Measurements from ENCODE around the gene UBE2Q1.

The UBE2Q1 gene

DNA sequence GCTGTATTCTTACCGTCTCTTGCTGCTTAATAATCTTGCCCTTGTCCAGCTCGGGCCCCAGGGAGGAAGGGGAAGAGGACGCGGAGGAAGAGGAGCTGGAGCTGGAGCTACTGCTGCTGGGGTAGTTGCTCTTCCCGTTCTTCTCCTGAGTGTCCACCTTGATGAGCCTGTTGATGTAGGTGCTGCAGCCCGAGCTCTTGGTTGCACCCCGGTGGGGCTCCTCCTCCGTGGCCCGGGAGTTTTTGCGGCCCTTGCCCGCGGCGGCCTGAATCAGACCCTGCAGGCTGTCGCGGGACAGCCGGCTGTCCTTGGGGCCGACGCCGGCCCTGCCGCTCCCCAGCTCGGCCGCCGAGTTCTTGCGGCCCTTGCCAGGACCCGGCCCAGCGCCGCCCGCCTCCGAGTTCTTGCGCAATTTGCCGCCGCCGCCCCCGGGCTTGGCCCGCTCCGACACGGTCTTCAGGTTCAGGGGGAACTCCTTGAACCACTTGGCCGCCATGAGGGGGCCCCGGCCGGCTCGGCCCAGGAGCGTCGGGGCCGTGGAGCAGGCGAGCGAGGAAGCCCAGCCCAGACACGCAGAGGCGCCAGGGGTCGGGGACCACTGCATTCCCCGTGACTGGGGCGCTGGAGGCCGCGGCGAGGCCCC lies 56.9 kb downstream of the UBE2Q1 start:
- DNase-seq = no peak

DNA sequence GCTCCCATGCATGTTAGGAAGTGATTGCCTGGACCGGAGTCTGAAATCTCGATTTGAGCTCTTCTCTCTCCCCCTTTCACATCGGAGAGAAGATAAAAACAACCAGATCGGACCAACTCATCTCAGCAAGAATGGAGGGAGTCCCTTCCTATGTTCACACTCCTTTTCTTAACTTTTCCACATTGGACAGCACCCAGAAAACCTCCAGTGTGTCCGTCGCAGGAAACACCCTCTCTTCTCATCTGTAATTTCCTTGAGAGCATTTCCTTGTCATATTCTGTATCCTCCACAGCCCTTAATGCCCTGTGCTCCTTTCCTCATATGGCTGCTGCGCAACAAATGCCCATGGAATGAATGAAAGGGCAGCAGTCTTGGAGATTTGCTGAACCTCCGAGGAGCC lies 57.9 kb downstream of the UBE2Q1 start:
- DNase-seq = no peak

DNA sequence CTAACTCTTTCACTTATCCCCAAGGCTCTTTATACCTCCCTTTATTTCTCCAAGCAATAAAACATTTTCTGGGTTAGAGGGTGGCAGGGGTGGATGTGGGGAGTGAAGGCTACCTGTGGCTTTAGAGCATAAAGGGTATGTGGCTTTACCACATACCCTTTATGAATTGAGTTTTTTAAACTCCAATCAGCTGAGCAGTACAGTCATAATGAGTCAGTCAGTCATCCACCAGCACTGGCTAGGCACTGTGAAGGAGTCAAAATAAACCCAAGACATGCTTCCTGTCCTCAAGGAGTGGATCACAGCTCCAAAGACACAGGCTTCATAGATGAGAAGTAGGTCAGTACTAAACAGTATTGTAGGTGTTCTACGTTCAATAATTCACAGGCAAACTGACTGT lies 59.0 kb downstream of the UBE2Q1 start:
- no peak for DNase-seq
